ENCODE data around the gene NTN1. TPM values are rescaled to one million over a fixed set of nuclear protein-coding genes. Genes with fewer than 3 reads are reported as not detected.

NTN1 gene
- total and polyA plus RNA-seq, 8 donors: 2.0 to 12.9 (median 9.0) TPM

DNA sequence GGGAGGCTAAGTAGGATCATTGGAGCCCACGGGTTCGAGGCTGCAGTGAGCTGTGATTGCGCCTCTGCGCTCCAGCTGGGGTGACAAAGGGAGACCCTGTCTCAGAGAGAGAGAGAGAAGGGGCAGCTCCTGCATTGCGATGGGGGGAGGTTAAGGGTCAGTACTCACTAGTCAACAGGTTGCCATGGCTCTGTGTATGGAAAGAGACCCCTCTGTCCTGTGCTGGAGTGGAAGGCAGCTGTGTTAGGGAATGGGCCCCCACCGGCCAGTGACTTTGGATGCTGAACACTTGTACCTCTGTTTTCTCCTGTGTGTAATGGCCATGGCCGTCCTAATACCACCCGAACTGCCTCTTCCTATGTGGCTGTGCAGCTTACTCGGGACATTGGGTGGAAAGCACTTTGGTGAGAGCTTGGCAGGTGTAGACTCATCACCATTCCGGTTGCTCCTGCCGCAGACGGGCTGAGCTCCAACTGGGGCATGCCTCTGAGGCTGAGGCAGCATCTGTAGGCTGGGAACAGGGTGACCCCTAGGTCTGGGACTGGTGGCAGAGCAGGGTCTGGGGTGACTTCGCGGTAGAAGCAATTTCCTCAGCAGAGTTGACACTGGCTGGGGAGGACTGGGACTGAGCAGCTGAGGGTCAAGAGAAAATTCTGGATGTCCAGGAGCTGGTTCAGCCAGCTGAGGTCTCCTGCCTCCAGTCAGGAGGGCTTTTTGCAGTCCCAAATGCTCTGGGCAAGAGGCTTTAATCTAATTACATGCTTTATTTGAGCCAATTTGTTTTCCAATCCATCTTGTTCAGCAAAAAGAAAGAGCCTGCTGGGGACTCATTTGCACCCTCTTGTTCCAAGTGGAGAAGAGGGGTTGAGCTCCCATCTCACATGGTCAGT, 184.5 kb downstream of the NTN1 start:
- no peak overlapping the region for H3K27ac ChIP-seq
- intact Hi-C loops (cut with DNase I): no loop called here
- H3K4me1 ChIP-seq: peaks cover 0 to 10% of the 10 kb centered on the region in 2 donors
- peaks cover 0 to 17% of the 10 kb centered on the region in 2 donors for H3K27me3 ChIP-seq
- DNase-seq (peak in 1 of 4 donors; percentile 23), ATAC-seq (no peak)
- H3K4me3 ChIP-seq: no peak overlapping the region
- no peaks in the 10 kb centered on the region for H3K9me3 ChIP-seq
- H3K36me3 ChIP-seq: no peaks in the 10 kb centered on the region
- TF ChIP-seq, protein P1, sequence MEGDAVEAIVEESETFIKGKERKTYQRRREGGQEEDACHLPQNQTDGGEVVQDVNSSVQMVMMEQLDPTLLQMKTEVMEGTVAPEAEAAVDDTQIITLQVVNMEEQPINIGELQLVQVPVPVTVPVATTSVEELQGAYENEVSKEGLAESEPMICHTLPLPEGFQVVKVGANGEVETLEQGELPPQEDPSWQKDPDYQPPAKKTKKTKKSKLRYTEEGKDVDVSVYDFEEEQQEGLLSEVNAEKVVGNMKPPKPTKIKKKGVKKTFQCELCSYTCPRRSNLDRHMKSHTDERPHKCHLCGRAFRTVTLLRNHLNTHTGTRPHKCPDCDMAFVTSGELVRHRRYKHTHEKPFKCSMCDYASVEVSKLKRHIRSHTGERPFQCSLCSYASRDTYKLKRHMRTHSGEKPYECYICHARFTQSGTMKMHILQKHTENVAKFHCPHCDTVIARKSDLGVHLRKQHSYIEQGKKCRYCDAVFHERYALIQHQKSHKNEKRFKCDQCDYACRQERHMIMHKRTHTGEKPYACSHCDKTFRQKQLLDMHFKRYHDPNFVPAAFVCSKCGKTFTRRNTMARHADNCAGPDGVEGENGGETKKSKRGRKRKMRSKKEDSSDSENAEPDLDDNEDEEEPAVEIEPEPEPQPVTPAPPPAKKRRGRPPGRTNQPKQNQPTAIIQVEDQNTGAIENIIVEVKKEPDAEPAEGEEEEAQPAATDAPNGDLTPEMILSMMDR (IDR thresholded peaks at IDR 0.05): no peak

DNA sequence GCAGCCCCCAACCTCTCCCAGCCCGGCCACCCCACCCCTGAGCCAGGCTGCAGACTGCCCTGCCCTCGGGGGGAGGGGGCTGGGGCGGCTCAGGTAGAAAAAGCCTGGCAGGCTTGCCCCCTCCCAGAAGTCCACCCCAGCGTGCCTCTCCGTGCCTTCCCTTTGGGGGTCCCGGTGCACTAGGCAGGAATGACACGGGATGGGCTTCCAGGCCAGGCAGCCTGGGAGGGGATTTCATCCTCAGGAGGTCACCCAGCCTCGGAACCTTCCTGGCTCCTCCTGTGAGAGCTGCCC, 185.0 kb downstream of the NTN1 start:
- Histone ChIP-seq H3K4me3 (no peak overlapping the region), H3K36me3 (no peaks in the 10 kb centered on the region), H3K27me3 (peaks cover 0 to 17% of the 10 kb centered on the region in 2 donors), H3K27ac (no peak overlapping the region), H3K9me3 (no peaks in the 10 kb centered on the region), H3K4me1 (peaks cover 0 to 10% of the 10 kb centered on the region in 2 donors)
- TF ChIP-seq, protein P1 (IDR thresholded peaks at IDR 0.05): no peak
- DNase-seq: peak in 1 of 4 donors; percentile 49
- ATAC-seq: no peak
- intact Hi-C loops (cut with DNase I): no loop called here

DNA sequence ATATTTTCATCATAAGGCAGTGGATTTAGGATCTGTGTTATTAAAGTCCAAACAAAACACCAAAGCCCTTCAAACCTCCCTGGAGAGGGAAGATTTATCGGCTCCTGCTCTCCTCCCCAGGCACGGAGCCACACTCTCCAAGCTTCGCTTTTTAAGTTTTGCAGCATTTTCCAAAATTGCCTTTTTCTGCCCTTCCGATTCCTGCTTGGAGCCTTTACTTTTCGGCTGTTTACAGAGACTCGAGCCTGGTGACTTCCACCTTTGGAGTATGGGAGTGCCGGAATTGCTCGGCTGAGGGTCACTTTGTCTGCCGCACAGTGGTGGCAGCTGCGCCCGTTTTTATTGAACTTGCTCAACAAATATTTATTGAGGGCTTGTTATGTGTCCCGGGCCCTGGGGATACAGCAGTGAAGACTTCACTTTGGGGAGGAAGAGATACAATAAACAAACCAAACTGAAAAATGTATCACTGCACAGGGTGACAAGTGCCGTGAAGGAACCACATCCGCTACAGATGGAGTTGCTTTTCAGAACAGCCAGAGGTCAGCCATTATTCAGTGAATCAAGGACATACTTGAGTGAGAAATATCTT, 185.5 kb downstream of the NTN1 start:
- intact Hi-C loops (cut with DNase I): no loop called here
- Histone ChIP-seq H3K36me3 (no peaks in the 10 kb centered on the region), H3K27ac (no peak overlapping the region), H3K9me3 (no peaks in the 10 kb centered on the region), H3K4me3 (no peak overlapping the region), H3K27me3 (peaks cover 0 to 17% of the 10 kb centered on the region in 2 donors), H3K4me1 (peaks cover 0 to 10% of the 10 kb centered on the region in 2 donors)
- TF ChIP-seq, protein P1 (IDR thresholded peaks at IDR 0.05): no peak
- DNase-seq (peak in 1 of 4 donors; percentile 6), ATAC-seq (peak; percentile 22)

DNA sequence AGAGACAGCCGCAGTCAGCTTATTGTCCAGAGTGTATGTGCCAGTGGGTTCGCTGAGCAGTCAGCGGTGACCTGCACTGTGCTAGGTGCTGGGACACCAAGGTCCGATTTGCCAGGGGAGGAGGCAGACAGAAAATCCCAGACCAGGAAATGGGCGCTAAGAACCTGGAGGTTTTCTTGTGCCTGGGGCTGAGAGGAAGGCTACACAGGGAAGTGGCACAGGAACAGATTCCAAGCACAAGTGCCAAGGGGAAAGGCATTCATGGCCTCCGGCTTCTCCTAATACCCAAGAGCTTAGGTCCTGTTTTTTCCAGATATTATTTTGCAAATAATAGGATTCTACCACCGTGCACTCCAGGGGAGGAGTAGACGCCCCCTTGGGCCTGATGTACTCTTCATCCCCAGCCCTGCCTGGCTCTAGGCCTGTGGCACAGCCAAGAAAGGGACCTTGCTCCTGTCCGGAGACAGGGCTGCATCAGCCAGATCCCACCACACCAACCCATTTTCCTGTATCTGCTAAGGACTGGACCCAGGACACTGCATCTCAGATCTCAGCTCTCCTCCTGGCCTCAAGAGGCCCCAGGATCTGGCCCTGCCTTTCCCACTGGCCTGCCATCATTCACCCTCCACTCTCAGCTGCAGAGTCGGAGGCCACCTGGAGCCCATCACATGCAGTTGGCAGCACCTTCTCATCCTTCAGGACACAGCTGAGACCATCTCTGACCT, 187.2 kb downstream of the NTN1 start:
- no peak overlapping the region for H3K4me3 ChIP-seq
- TF ChIP-seq, protein P1 (IDR thresholded peaks at IDR 0.05): no peak
- peaks cover 0 to 17% of the 10 kb centered on the region in 2 donors for H3K27me3 ChIP-seq
- no peaks in the 10 kb centered on the region for H3K9me3 ChIP-seq
- H3K4me1 ChIP-seq: peaks cover 0 to 10% of the 10 kb centered on the region in 2 donors
- ATAC-seq (no peak), DNase-seq (peak in 1 of 4 donors; percentile 42)
- no peaks in the 10 kb centered on the region for H3K36me3 ChIP-seq
- H3K27ac ChIP-seq: no peak overlapping the region
- intact Hi-C loops (cut with DNase I): no loop called here

DNA sequence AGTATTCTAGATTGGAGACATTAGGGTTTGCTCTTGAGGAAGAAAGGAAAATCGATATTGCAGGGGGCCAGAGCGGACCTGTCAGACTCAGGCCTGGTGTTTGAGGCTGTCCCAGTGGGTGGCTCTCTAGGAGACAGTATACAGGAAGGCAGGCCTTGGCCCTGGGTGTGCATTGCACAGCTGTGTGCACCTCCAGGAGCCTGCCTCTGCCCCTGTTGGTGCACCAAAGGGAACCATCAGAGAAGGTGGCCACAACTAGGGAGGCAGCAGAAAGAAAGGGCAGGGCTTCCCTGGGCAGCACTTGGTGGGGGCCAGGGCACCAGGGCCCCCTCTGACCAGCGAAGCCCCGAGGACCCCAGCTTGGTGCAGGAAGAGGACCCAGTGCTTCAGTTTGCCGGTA, 188.0 kb downstream of the NTN1 start:
- TF ChIP-seq, protein P1 (IDR thresholded peaks at IDR 0.05): no peak
- no peak overlapping the region for H3K4me3 ChIP-seq
- ATAC-seq (no peak), DNase-seq (peak in 1 of 4 donors; percentile 21)
- peaks cover 0 to 10% of the 10 kb centered on the region in 2 donors for H3K4me1 ChIP-seq
- H3K36me3 ChIP-seq: no peaks in the 10 kb centered on the region
- peaks cover 0 to 17% of the 10 kb centered on the region in 2 donors for H3K27me3 ChIP-seq
- H3K27ac ChIP-seq: no peak overlapping the region
- intact Hi-C loops (cut with DNase I): no loop called here
- no peaks in the 10 kb centered on the region for H3K9me3 ChIP-seq
